Mesenchymal stem cell (in vitro differentiated cells and primary cell): Measurements from ENCODE around the gene BRICD5.
A peak's percentile ranks its signal among the peaks of the same experiment; 100 is the strongest.

Source experiments
- DNase-seq: peaks from one replicate; pipeline ENCODE4 v3.0.0-alpha.2; 2013
- H2AFZ ChIP-seq: one replicate; pipeline ENCODE4 v1.6.1; 2013; ENCODE audit warnings: low read depth, mild to moderate bottlenecking, control low read depth, inconsistent platforms, low read length, moderate library complexity
- H2AK5ac ChIP-seq: 2 replicates; pipeline ENCODE4 v1.6.1; 2013; ENCODE audit warnings: low read length, moderate library complexity, mild to moderate bottlenecking, inconsistent platforms; ENCODE audit not compliant: severe bottlenecking
- H2BK120ac ChIP-seq: one replicate; pipeline ENCODE4 v1.6.1; 2013; ENCODE audit warnings: low read depth, mild to moderate bottlenecking, inconsistent platforms, low read length, moderate library complexity
- H2BK12ac ChIP-seq, 2 experiments: one replicate each; pipeline ENCODE4 v1.6.1; 2013; ENCODE audit warnings: inconsistent platforms in 2 of 2, low read length in 2 of 2, mild to moderate bottlenecking in 2 of 2, moderate library complexity in 2 of 2, control low read depth in 1 of 2
- H2BK15ac ChIP-seq: one replicate; pipeline ENCODE4 v1.6.1; 2013; ENCODE audit warnings: mild to moderate bottlenecking, low read depth, inconsistent platforms; ENCODE audit not compliant: poor library complexity, severe bottlenecking
- H2BK5ac ChIP-seq: 2 replicates; pipeline ENCODE4 v1.6.1; 2013; ENCODE audit warnings: low read depth, mild to moderate bottlenecking, low read length, control low read depth, inconsistent platforms; ENCODE audit not compliant: poor library complexity, severe bottlenecking
- H3K14ac ChIP-seq, 2 experiments: one replicate each; pipeline ENCODE4 v1.6.1; 2013; ENCODE audit warnings: inconsistent platforms in 2 of 2, low read length in 2 of 2, control low read depth in 1 of 2, mild to moderate bottlenecking in 1 of 2, moderate library complexity in 1 of 2
- H3K18ac ChIP-seq, 2 experiments: one replicate each; pipeline ENCODE4 v1.6.1; 2013; ENCODE audit warnings: inconsistent platforms in 2 of 2, low read length in 2 of 2, control low read depth in 1 of 2, low read depth in 1 of 2, mild to moderate bottlenecking in 1 of 2
- H3K23ac ChIP-seq, 2 experiments: one replicate each; pipeline ENCODE4 v1.6.1; 2013; ENCODE audit warnings: inconsistent platforms in 2 of 2, low read length in 2 of 2, mild to moderate bottlenecking in 2 of 2, moderate library complexity in 2 of 2, control low read depth in 1 of 2
- H3K27ac ChIP-seq: 2 replicates; pipeline ENCODE4 v1.5.1; 2013; ENCODE audit warnings: mild to moderate bottlenecking, moderate library complexity, low read length, control low read depth, inconsistent platforms; ENCODE audit not compliant: poor library complexity, severe bottlenecking
- H3K27me3 ChIP-seq, 2 experiments: 2 replicates each; pipeline versions ENCODE4 v1.6.1 to v1.7.0; 2013; ENCODE audit warnings: low read length in 2 of 2, mild to moderate bottlenecking in 2 of 2, moderate library complexity in 2 of 2, control low read depth in 1 of 2, inconsistent platforms in 1 of 2; ENCODE audit not compliant: control insufficient read depth in 1 of 2, insufficient read depth in 1 of 2
- H3K36me3 ChIP-seq, 2 experiments: 2 replicates each; pipeline versions ENCODE4 v1.6.1 to v1.7.0; 2013; ENCODE audit warnings: low read length in 2 of 2, control low read depth in 1 of 2, inconsistent platforms in 1 of 2, low read depth in 1 of 2, mild to moderate bottlenecking in 1 of 2; ENCODE audit not compliant: insufficient read depth in 2 of 2, control insufficient read depth in 1 of 2
- H3K4ac ChIP-seq, 2 experiments: one replicate each; pipeline ENCODE4 v1.6.1; 2013; ENCODE audit warnings: inconsistent platforms in 2 of 2, low read length in 2 of 2, mild to moderate bottlenecking in 2 of 2, moderate library complexity in 2 of 2, control low read depth in 1 of 2, low read depth in 1 of 2
- H3K4me1 ChIP-seq: 2 replicates; pipeline ENCODE4 v1.6.1; 2013; ENCODE audit warnings: low read depth, low read length, control low read depth; ENCODE audit not compliant: control insufficient read depth, insufficient read depth
- H3K4me2 ChIP-seq: 2 replicates; pipeline ENCODE4 v1.6.1; 2013; ENCODE audit warnings: low read length, mild to moderate bottlenecking, inconsistent platforms; ENCODE audit not compliant: poor library complexity, severe bottlenecking
- H3K4me3 ChIP-seq, 2 experiments: 2 replicates each; pipeline versions ENCODE4 v1.5.1 to v1.7.0; 2013; ENCODE audit warnings: low read length in 2 of 2, mild to moderate bottlenecking in 2 of 2, control low read depth in 1 of 2, low read depth in 1 of 2; ENCODE audit not compliant: insufficient read depth in 1 of 2
- H3K79me1 ChIP-seq: replicated peaks from 2 replicates; pipeline ENCODE4 v1.6.1; 2013; ENCODE audit warnings: mild to moderate bottlenecking, control low read depth, low read length, inconsistent platforms; ENCODE audit not compliant: poor library complexity, severe bottlenecking
- H3K9ac ChIP-seq: 2 replicates; pipeline ENCODE4 v1.7.0; 2013; ENCODE audit warnings: mild to moderate bottlenecking, low read length, moderate library complexity
- H3K9me3 ChIP-seq: 2 replicates; pipeline ENCODE4 v1.7.0; 2013; ENCODE audit warnings: mild to moderate bottlenecking, low read length; ENCODE audit not compliant: control insufficient read depth
- H4K8ac ChIP-seq: one replicate; pipeline ENCODE4 v1.6.1; 2013; ENCODE audit warnings: inconsistent platforms, mild to moderate bottlenecking, low read length, moderate library complexity
- H4K91ac ChIP-seq: one replicate; pipeline ENCODE4 v1.6.1; 2013; ENCODE audit warnings: mild to moderate bottlenecking, low read length, inconsistent platforms
- WGBS: methylation state at CpG from one replicate; pipeline ENCODE4 v1.1.7; 2013; ENCODE audit warnings: mixed read lengths; 5-methylcytosine and 5-hydroxymethylcytosine counted together

BRICD5 gene

GRCh38 chr16:2195322-2196161 lies 15.1 kb downstream of the BRICD5 start:
- H3K14ac ChIP-seq = no peak overlapping the region
- no peak overlapping the region for H3K9ac ChIP-seq
- no peak overlapping the region for H2BK12ac ChIP-seq
- no peak overlapping the region for H2AFZ ChIP-seq
- H2BK15ac ChIP-seq = no peak overlapping the region
- peaks cover 5% of the 10 kb centered on the region for H3K9me3 ChIP-seq
- no peak overlapping the region for H3K4me3 ChIP-seq
- peak overlapping the region in 1 of 2 experiments; percentile 6 for H3K23ac ChIP-seq
- H2BK120ac ChIP-seq = no peak overlapping the region
- H3K4me1 ChIP-seq = peaks cover 20% of the 10 kb centered on the region
- H3K18ac ChIP-seq = no peak overlapping the region
- H4K91ac ChIP-seq = no peak overlapping the region
- no peak overlapping the region for H4K8ac ChIP-seq
- DNase-seq = no peak
- peaks cover 51 to 63% of the 10 kb centered on the region in 2 experiments for H3K27me3 ChIP-seq
- no peak overlapping the region for H2AK5ac ChIP-seq
- H3K27ac ChIP-seq = no peak overlapping the region
- no peaks in the 10 kb centered on the region for H3K36me3 ChIP-seq
- no peak overlapping the region for H2BK5ac ChIP-seq
- H3K4me2 ChIP-seq = peak overlapping the region; percentile 85
- H3K4ac ChIP-seq = no peak overlapping the region
- H3K79me1 ChIP-seq = no peaks in the 10 kb centered on the region
- 10% methylated on average over 30 of the region's 49 CpGs for WGBS

GRCh38 chr16:2194852-2195321 lies 15.8 kb downstream of the BRICD5 start:
- Histone ChIP-seq H3K9ac (no peak overlapping the region), H2BK5ac (no peak overlapping the region), H2BK120ac (no peak overlapping the region), H3K4me1 (peaks cover 20% of the 10 kb centered on the region), H3K23ac (no peak overlapping the region), H3K27me3 (peaks cover 44 to 56% of the 10 kb centered on the region in 2 experiments), H4K91ac (no peak overlapping the region), H3K4ac (no peak overlapping the region), H2BK15ac (no peak overlapping the region), H3K4me3 (no peak overlapping the region), H3K18ac (no peak overlapping the region), H3K14ac (no peak overlapping the region), H4K8ac (no peak overlapping the region), H2BK12ac (no peak overlapping the region), H2AFZ (no peak overlapping the region), H3K79me1 (no peaks in the 10 kb centered on the region), H3K27ac (no peak overlapping the region), H3K9me3 (no peaks in the 10 kb centered on the region), H3K4me2 (peak overlapping the region; percentile 8), H3K36me3 (no peaks in the 10 kb centered on the region), H2AK5ac (no peak overlapping the region)
- WGBS = 12% methylated on average over 9 of the region's 10 CpGs
- DNase-seq = peak; percentile 26

- no peaks in the 10 kb centered on the region for H3K9me3 ChIP-seq
- no peaks in the 10 kb centered on the region for H3K79me1 ChIP-seq
- WGBS = 55% methylated on average over 11 of the region's 16 CpGs
- peaks cover 38 to 51% of the 10 kb centered on the region in 2 experiments for H3K27me3 ChIP-seq
- H2BK120ac ChIP-seq = no peak overlapping the region
- H4K91ac ChIP-seq = no peak overlapping the region
- H2AK5ac ChIP-seq = no peak overlapping the region
- peaks cover 23% of the 10 kb centered on the region for H3K4me1 ChIP-seq
- H2AFZ ChIP-seq = no peak overlapping the region
- no peak overlapping the region for H3K4ac ChIP-seq
- H2BK12ac ChIP-seq = no peak overlapping the region
- peak; percentile 41 for DNase-seq
- H2BK5ac ChIP-seq = no peak overlapping the region
- H3K14ac ChIP-seq = no peak overlapping the region
- H3K18ac ChIP-seq = no peak overlapping the region
- no peak overlapping the region for H3K4me3 ChIP-seq
- H3K27ac ChIP-seq = no peak overlapping the region
- H3K23ac ChIP-seq = no peak overlapping the region
- H4K8ac ChIP-seq = no peak overlapping the region
- H2BK15ac ChIP-seq = no peak overlapping the region
- no peak overlapping the region for H3K4me2 ChIP-seq
- H3K9ac ChIP-seq = no peak overlapping the region
- H3K36me3 ChIP-seq = no peaks in the 10 kb centered on the region
Measured at GRCh38 chr16:2194166-2194834, 16.4 kb downstream of the BRICD5 start.

- H4K91ac ChIP-seq = no peak overlapping the region
- WGBS = 90% methylated on average over 11 of the region's 11 CpGs
Measured at GRCh38 chr16:2191446-2191706, 19.3 kb downstream of the BRICD5 start.

More at GRCh38 chr16:2191446-2191706, 19.3 kb downstream of the BRICD5 start:
- Histone ChIP-seq H3K18ac (no peak overlapping the region), H3K9me3 (no peaks in the 10 kb centered on the region), H3K4me1 (peaks cover 17% of the 10 kb centered on the region), H3K14ac (no peak overlapping the region), H3K27ac (no peak overlapping the region), H2BK15ac (no peak overlapping the region), H2BK12ac (no peak overlapping the region), H3K36me3 (no peaks in the 10 kb centered on the region), H3K23ac (no peak overlapping the region), H3K4me2 (no peak overlapping the region), H2AFZ (no peak overlapping the region), H2AK5ac (no peak overlapping the region), H3K4ac (no peak overlapping the region), H3K9ac (no peak overlapping the region), H2BK5ac (no peak overlapping the region), H3K79me1 (no peaks in the 10 kb centered on the region), H3K27me3 (peaks cover 16 to 28% of the 10 kb centered on the region in 2 experiments), H3K4me3 (no peak overlapping the region), H2BK120ac (no peak overlapping the region), H4K8ac (no peak overlapping the region)
- no peak for DNase-seq
